Activated CD8-positive, alpha-beta T cell treated with anti-CD3 and anti-CD28 coated beads for 36 hours (primary cell): Measurements from ENCODE around the gene NAE1. TPM values are rescaled to one million over a fixed set of nuclear protein-coding genes. Genes with fewer than 3 reads are reported as not detected.

Experiments
- ATAC-seq: fragments of 200-7000 bp; cut with Tn5 transposase; one replicate; pipeline ENCODE4 v1.10.0; 2021; ENCODE audit warnings: mild to moderate bottlenecking, moderate library complexity
- CTCF ChIA-PET: fragments of 350-600 bp; sonication (Branson Sonifier 250); formaldehyde crosslinking; loops from one replicate; lab custom pipeline; 2021; ENCODE audit warnings: antibody characterized with exemption; lab: Charles Lee
- POLR2A ChIA-PET: fragments of 350-600 bp; sonication (Branson Sonifier 250); formaldehyde crosslinking; loops from one replicate; lab custom pipeline; 2021; ENCODE audit warnings: antibody characterized with exemption; lab: Charles Lee
- DNase-seq: peaks from one replicate; pipeline ENCODE4 v3.0.0-alpha.2; 2020
- H3K27ac Mint-ChIP-seq: one replicate; pipeline ENCODE4 v1.8.0; 2021; ENCODE audit warnings: mild to moderate bottlenecking, mixed read lengths
- H3K27me3 Mint-ChIP-seq: one replicate; pipeline ENCODE4 v1.8.0; 2021; ENCODE audit warnings: mixed read lengths
- H3K36me3 Mint-ChIP-seq: one replicate; pipeline ENCODE4 v1.8.0; 2021; ENCODE audit warnings: low read depth, mixed read lengths
- H3K4me1 Mint-ChIP-seq: one replicate; pipeline ENCODE4 v1.8.0; 2021; ENCODE audit warnings: low read depth, mixed read lengths
- H3K4me3 Mint-ChIP-seq: one replicate; pipeline ENCODE4 v1.8.0; 2021; ENCODE audit warnings: mild to moderate bottlenecking, moderate library complexity, mixed read lengths
- H3K9me3 Mint-ChIP-seq: one replicate; pipeline ENCODE4 v1.8.0; 2021; ENCODE audit warnings: mixed read lengths
- CTCF ChIP-seq: fragments of 200-600 bp; IDR thresholded peaks from one replicate; pipeline ENCODE4 v1.8.0; 2022; ENCODE audit warnings: antibody characterized with exemption, mild to moderate bottlenecking
- intact Hi-C: fragments of 100-400 bp; cut with micrococcal nuclease; formaldehyde crosslinking; loops from one replicate; pipeline ENCODE4 v1.10.0; 2022
- total RNA-seq, 2 experiments: library from RNA; stranded (reverse); gene quantifications; one replicate each; pipeline ENCODE4 v1.2.3, GENCODE V29; 2021

NAE1 gene
- total RNA-seq, 2 experiments from 2014 or later: 115 to 123 TPM

GRCh38 chr16:66857437-66857836 lies 26.7 kb upstream of the NAE1 start:
- no peaks in the 10 kb centered on the region for H3K36me3 Mint-ChIP-seq
- H3K27me3 Mint-ChIP-seq: no peaks in the 10 kb centered on the region
- H3K9me3 Mint-ChIP-seq: no peaks in the 10 kb centered on the region
- no peak for ATAC-seq
- TF ChIP-seq CTCF: no peak
- no peak overlapping the region for H3K4me3 Mint-ChIP-seq
- H3K27ac Mint-ChIP-seq: no peak overlapping the region
- ChIA-PET POLR2A (no interaction called here), CTCF (interaction anchor here (0.9 to 8.4 kb wide), 3 partner anchors 11 to 27 kb away, joined by 3 to 48 read pairs (median 40); partner anchors contain the start of gene NAE1)
- no peaks in the 10 kb centered on the region for H3K4me1 Mint-ChIP-seq
- intact Hi-C loops: no loop called here
- DNase-seq: no peak

GRCh38 chr16:66856801-66857200 lies 26.0 kb upstream of the NAE1 start:
- Mint-ChIP-seq H3K9me3 (no peaks in the 10 kb centered on the region), H3K4me3 (no peak overlapping the region), H3K27ac (no peak overlapping the region), H3K4me1 (no peaks in the 10 kb centered on the region), H3K27me3 (no peaks in the 10 kb centered on the region), H3K36me3 (no peaks in the 10 kb centered on the region)
- intact Hi-C loops: no loop called here
- ATAC-seq: no peak
- CTCF ChIA-PET: interaction anchor here (0.9 to 8.4 kb wide), 3 partner anchors 11 to 26 kb away, joined by 3 to 48 read pairs (median 40); partner anchors contain the start of gene NAE1
- DNase-seq: no peak
- no peak for TF ChIP-seq CTCF
- POLR2A ChIA-PET: no interaction called here

GRCh38 chr16:66856184-66856730 lies 25.5 kb upstream of the NAE1 start:
- CTCF ChIA-PET: interaction anchor here (0.9 to 8.4 kb wide), 4 partner anchors 12 to 39 kb away, joined by 3 to 48 read pairs (median 22); partner anchors contain the start of gene NAE1
- intact Hi-C loops: no loop called here
- no peak for TF ChIP-seq CTCF
- POLR2A ChIA-PET: no interaction called here
- Mint-ChIP-seq H3K4me1 (no peaks in the 10 kb centered on the region), H3K27me3 (no peaks in the 10 kb centered on the region), H3K27ac (no peak overlapping the region), H3K9me3 (no peaks in the 10 kb centered on the region), H3K36me3 (no peaks in the 10 kb centered on the region), H3K4me3 (no peak overlapping the region)
- DNase-seq (no peak), ATAC-seq (no peak)

GRCh38 chr16:66853261-66854139 lies 22.7 kb upstream of the NAE1 start:
- ATAC-seq (no peak), DNase-seq (no peak)
- intact Hi-C loops: no loop called here
- ChIA-PET POLR2A (interaction anchor here (0.7 to 1.0 kb wide), 2 partner anchors 23 to 103 kb away, joined by 3 read pairs; partner anchors contain the start of gene NAE1), CTCF (interaction anchor here (6.2 to 8.4 kb wide), 2 partner anchors 15 to 23 kb away, joined by 40 to 48 read pairs; partner anchors contain the start of gene NAE1)
- Mint-ChIP-seq H3K36me3 (no peaks in the 10 kb centered on the region), H3K4me1 (peaks cover under 1% of the 10 kb centered on the region), H3K27me3 (no peaks in the 10 kb centered on the region), H3K4me3 (no peak overlapping the region), H3K9me3 (no peaks in the 10 kb centered on the region), H3K27ac (no peak overlapping the region)
- no peak for TF ChIP-seq CTCF
